K562 (cell line): Measurements from ENCODE around the gene URGCP. TPM values are rescaled to one million over a fixed set of nuclear protein-coding genes. Genes with fewer than 3 reads are reported as not detected.

Experiments used
- BRF1 ChIP-seq: IDR thresholded peaks from 3 replicates; pipeline ENCODE4 v1.6.1; 2011; ENCODE audit warnings: borderline replicate concordance, mild to moderate bottlenecking; ENCODE audit not compliant: insufficient read length; ENCODE audit errors: extremely low read depth
- CTBP1 ChIP-seq: fragments of 450-650 bp; IDR thresholded peaks from 2 replicates; pipeline ENCODE4 v1.6.1; 2016; ENCODE audit warnings: borderline replicate concordance
- EGR1 ChIP-seq: fragments of 450-650 bp; conservative IDR thresholded peaks from 2 replicates; pipeline ENCODE4 v1.6.1; 2017; ENCODE audit warnings: mild to moderate bottlenecking
- ERF ChIP-seq: fragments of 450-650 bp; formaldehyde crosslinking; IDR thresholded peaks from 2 replicates; pipeline ENCODE4 v1.4.0; 2020; ENCODE audit warnings: mild to moderate bottlenecking, mixed read lengths
- EZH2 ChIP-seq: IDR thresholded peaks from 2 replicates; pipeline ENCODE4 v1.6.1; 2012; ENCODE audit warnings: low read depth, mild to moderate bottlenecking, inconsistent platforms, low read length, borderline replicate concordance
- FOXA3 ChIP-seq, 2 experiments: fragments of 450-650 bp in 1 of 2; sonication (generic) in 1 of 2; formaldehyde crosslinking; IDR thresholded peaks in 1 of 2; conservative IDR thresholded peaks in 1 of 2; 2 replicates each; pipeline versions ENCODE4 v1.4.0 to v1.8.0; 2020 to 2022; ENCODE audit warnings: mild to moderate bottlenecking in 2 of 2, missing genetic modification reagents in 1 of 2
- FOXK1 ChIP-seq: sonication (generic); formaldehyde crosslinking; IDR thresholded peaks from 2 replicates; pipeline ENCODE4 v1.8.0; 2022; ENCODE audit warnings: missing genetic modification reagents, mild to moderate bottlenecking, borderline replicate concordance
- HNRNPH1 ChIP-seq: fragments of 200-400 bp; formaldehyde crosslinking; optimal IDR thresholded peaks from 2 replicates; pipeline ENCODE3; 2017; ENCODE audit warnings: low read depth, mild to moderate bottlenecking, low read length, moderate library complexity
- MCM2 ChIP-seq: fragments of 450-650 bp; IDR thresholded peaks from 2 replicates; pipeline ENCODE4 v1.6.1; 2017; ENCODE audit warnings: low read depth, mild to moderate bottlenecking
- MECOM ChIP-seq: fragments of 250-450 bp; sonication (Bioruptor Pico); IDR thresholded peaks from 2 replicates; pipeline ENCODE4 v1.8.0; 2022; ENCODE audit warnings: inconsistent platforms
- NR2C2 ChIP-seq, 2 experiments: fragments of 200-800 bp in 1 of 2; sonication (Bioruptor generic) in 1 of 2; sonication (generic) in 1 of 2; formaldehyde crosslinking in 1 of 2; IDR thresholded peaks; 2 replicates each; pipeline versions ENCODE4 v1.6.1 to v1.8.0; 2016 to 2022; ENCODE audit warnings: mild to moderate bottlenecking in 1 of 2, missing compliant biosample characterization in 1 of 2, missing genetic modification characterization in 1 of 2, missing genetic modification reagents in 1 of 2
- PHB ChIP-seq: fragments of 250-450 bp; sonication (Bioruptor Pico); IDR thresholded peaks from 2 replicates; pipeline ENCODE4 v1.5.0; 2021
- RERE ChIP-seq: sonication (generic); formaldehyde crosslinking; IDR thresholded peaks from 2 replicates; pipeline ENCODE4 v1.8.0; 2023; ENCODE audit warnings: missing genetic modification reagents, mild to moderate bottlenecking, borderline replicate concordance
- SREBF1 ChIP-seq: fragments of 150-350 bp; IDR thresholded peaks from 2 replicates; pipeline ENCODE4 v1.6.1; 2014; ENCODE audit warnings: antibody characterized with exemption, low read depth, low read length, borderline replicate concordance
- SRSF1 ChIP-seq: fragments of 200-400 bp; formaldehyde crosslinking; IDR thresholded peaks from 2 replicates; pipeline ENCODE4 v1.6.1; 2017; ENCODE audit warnings: mild to moderate bottlenecking, low read depth, low read length, moderate library complexity
- SRSF9 ChIP-seq: fragments of 200-400 bp; formaldehyde crosslinking; IDR thresholded peaks from 2 replicates; pipeline ENCODE4 v1.6.1; 2017; ENCODE audit warnings: low read depth, low read length, borderline replicate concordance
- TBP ChIP-seq: optimal IDR thresholded peaks from 2 replicates; pipeline ENCODE3; 2011; ENCODE audit warnings: low read depth, low read length, improper control_type of control experiment
- U2AF2 ChIP-seq: fragments of 200-400 bp; formaldehyde crosslinking; optimal IDR thresholded peaks from 2 replicates; pipeline ENCODE3; 2017; ENCODE audit warnings: low read depth, mild to moderate bottlenecking, low read length
- XRCC4 ChIP-seq: IDR thresholded peaks from one replicate; pipeline ENCODE4 v1.6.1; 2011; ENCODE audit not compliant: insufficient read depth, insufficient read length; ENCODE audit errors: extremely low read depth
- ZKSCAN1 ChIP-seq: fragments of 150-350 bp; IDR thresholded peaks from 2 replicates; pipeline ENCODE4 v1.6.1; 2016; ENCODE audit warnings: low read depth, low read length
- ZNF224 ChIP-seq: sonication (generic); formaldehyde crosslinking; IDR thresholded peaks from 2 replicates; pipeline ENCODE4 v1.8.0; 2022; ENCODE audit warnings: mild to moderate bottlenecking, missing genetic modification reagents
- polyA plus RNA-seq, 8 experiments: library from polyadenylated mRNA; depleted of rRNA in 4 of 8; stranded (reverse) in 5 of 8; unstranded in 3 of 8; fragments of >200 nt; fragmentation: Nextera tagmentation in 2 of 8; fragmentation: Illumina TruSeq in 1 of 8; extraction: Ambion mirVana in 2 of 8; extraction: Trizol in 1 of 8; gene quantifications; 2 replicates each; pipeline versions ENCODE4 v1.2.1 to v1.2.3, GENCODE V29; 2011 to 2014; ENCODE audit warnings: inconsistent platforms in 1 of 8, missing spikeins in 1 of 8
- total RNA-seq, 7 experiments: library from RNA; depleted of rRNA in 6 of 7; stranded (reverse); fragments of >200 nt in 6 of 7; fragmentation: Illumina TruSeq in 2 of 7; extraction: Trizol in 2 of 7; gene quantifications; 2 replicates each; pipeline versions ENCODE4 v1.2.1 to v1.2.3, GENCODE V29; 2011 to 2021; ENCODE audit warnings: low replicate concordance in 1 of 7
- TF ChIP-seq, protein P1 (sequence below): fragments of 450-650 bp; IDR thresholded peaks from 2 replicates; pipeline ENCODE4 v1.6.1; 2016; ENCODE audit warnings: antibody characterized with exemption

URGCP gene
- total and polyA plus RNA-seq, 9 of the 15 experiments (the other 6 are each of a cell fraction or from before 2014, with no cell fraction given) = 1.7 to 25.8 (median 12.5) TPM

GRCh38 chr7:43925984-43926797 is 19.8 kb upstream of the URGCP start, which contains the start of gene UBE2D4 (continued):
- no peak for TF ChIP-seq BRF1
- TF ChIP-seq ZKSCAN1 = no peak
- peak; percentile 85 for TF ChIP-seq TBP
- TF ChIP-seq EGR1 = peak; percentile 21; the same call in 1 of the 2 replicates
- TF ChIP-seq SRSF1 = no peak
- TF ChIP-seq MECOM (CRISPR knock-in tag) = no peak
- TF ChIP-seq, protein P1, sequence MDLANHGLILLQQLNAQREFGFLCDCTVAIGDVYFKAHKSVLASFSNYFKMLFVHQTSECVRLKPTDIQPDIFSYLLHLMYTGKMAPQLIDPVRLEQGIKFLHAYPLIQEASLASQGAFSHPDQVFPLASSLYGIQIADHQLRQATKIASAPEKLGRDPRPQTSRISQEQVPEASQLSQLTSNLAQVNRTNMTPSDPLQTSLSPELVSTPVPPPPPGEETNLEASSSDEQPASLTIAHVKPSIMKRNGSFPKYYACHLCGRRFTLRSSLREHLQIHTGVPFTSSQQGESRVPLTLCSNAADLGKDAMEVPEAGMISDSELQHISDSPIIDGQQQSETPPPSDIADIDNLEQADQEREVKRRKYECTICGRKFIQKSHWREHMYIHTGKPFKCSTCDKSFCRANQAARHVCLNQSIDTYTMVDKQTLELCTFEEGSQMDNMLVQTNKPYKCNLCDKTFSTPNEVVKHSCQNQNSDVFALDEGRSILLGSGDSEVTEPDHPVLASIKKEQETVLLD = no peak
- TF ChIP-seq ZNF224 = no peak
- no peak for TF ChIP-seq U2AF2
- TF ChIP-seq NR2C2 (CRISPR knock-in tag; IDR thresholded peaks at IDR 0.05) = peak; percentile 63; the same call in 1 of the 2 replicates
- peak; percentile 68 for TF ChIP-seq NR2C2 (tag; IDR thresholded peaks at IDR 0.05)
- no peak for TF ChIP-seq HNRNPH1
- no peak for TF ChIP-seq XRCC4
- TF ChIP-seq MCM2 = no peak
- 0 out of 2 replicates have a peak, but pooled peaks have one; percentile 63 for TF ChIP-seq FOXK1 (CRISPR knock-in tag)
- no peak for TF ChIP-seq RERE (CRISPR knock-in tag)
- peak in 1 of 2 experiments; percentile 78; a peak in 1 of 4 replicates for TF ChIP-seq FOXA3 (CRISPR knock-in tag; conservative IDR thresholded peaks at IDR 0.05 in 1 of 2, IDR thresholded peaks at IDR 0.05 in 1 of 2)
- TF ChIP-seq SRSF9 = no peak
- TF ChIP-seq EZH2 = no peak
- no peak for TF ChIP-seq SREBF1
- TF ChIP-seq CTBP1 = peak; percentile 96; the same call in 1 of the 2 replicates
- no peak for TF ChIP-seq PHB (CRISPR knock-in tag)
- TF ChIP-seq ERF = no peak; the same call in 1 of the 2 replicates
